Thyroid gland (tissue), 4 donors: ENCODE measurements around the gene MRPL22.

ENCODE experiments used
- POLR2A ChIP-seq, 2 donors: fragments of 450-650 bp; IDR thresholded peaks; one replicate each; pipeline ENCODE4 v1.6.1; 2017; ENCODE audit warnings: antibody characterized with exemption in 2 of 2, mild to moderate bottlenecking in 2 of 2, moderate library complexity in 1 of 2
- TF ChIP-seq, protein P1 (sequence below), 6 experiments: fragments of 200-600 bp in 3 of 6; fragments of 450-650 bp in 3 of 6; sonication (generic) in 3 of 6; IDR thresholded peaks; one replicate each; pipeline ENCODE4 v1.5.1; 2016 to 2019; ENCODE audit warnings: antibody characterized with exemption in 6 of 6, mild to moderate bottlenecking in 2 of 6, inconsistent platforms in 1 of 6, moderate library complexity in 1 of 6

DNA sequence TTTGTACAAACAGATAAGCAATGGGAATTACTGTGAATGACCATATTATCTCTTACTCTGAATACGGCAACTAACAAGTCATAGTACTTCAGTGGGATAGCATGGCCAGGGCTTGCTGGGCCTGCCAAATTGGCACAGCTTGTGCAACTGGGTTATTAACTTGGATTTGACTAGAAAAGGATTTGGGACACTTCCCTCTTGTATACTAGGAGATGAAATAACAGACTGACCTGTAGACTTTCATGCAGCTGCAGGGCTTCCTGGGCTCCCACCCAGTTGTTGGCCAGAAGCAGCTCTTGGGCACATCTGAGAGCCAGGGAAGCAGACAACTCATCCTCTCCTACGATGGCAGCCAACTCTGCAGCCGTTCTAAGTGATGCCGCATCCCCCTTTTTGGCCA, 42.7 kb upstream of the MRPL22 start:
- TF ChIP-seq, protein P1, sequence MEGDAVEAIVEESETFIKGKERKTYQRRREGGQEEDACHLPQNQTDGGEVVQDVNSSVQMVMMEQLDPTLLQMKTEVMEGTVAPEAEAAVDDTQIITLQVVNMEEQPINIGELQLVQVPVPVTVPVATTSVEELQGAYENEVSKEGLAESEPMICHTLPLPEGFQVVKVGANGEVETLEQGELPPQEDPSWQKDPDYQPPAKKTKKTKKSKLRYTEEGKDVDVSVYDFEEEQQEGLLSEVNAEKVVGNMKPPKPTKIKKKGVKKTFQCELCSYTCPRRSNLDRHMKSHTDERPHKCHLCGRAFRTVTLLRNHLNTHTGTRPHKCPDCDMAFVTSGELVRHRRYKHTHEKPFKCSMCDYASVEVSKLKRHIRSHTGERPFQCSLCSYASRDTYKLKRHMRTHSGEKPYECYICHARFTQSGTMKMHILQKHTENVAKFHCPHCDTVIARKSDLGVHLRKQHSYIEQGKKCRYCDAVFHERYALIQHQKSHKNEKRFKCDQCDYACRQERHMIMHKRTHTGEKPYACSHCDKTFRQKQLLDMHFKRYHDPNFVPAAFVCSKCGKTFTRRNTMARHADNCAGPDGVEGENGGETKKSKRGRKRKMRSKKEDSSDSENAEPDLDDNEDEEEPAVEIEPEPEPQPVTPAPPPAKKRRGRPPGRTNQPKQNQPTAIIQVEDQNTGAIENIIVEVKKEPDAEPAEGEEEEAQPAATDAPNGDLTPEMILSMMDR (IDR thresholded peaks at IDR 0.05), result no peak
- no peak for TF ChIP-seq POLR2A (IDR thresholded peaks at IDR 0.05)
